ENCODE results near the gene DCUN1D4.

DCUN1D4 gene

GRCh38 chr4:51849430-51849829 is 6.5 kb downstream of the DCUN1D4 start:
- no peaks in the 10 kb centered on the region for H3K36me3 Mint-ChIP-seq
- H3K27me3 Mint-ChIP-seq, result no peaks in the 10 kb centered on the region
- H3K27ac Mint-ChIP-seq, result no peak overlapping the region
- H3K9me3 Mint-ChIP-seq, result no peaks in the 10 kb centered on the region
- no peak overlapping the region for H3K4me3 Mint-ChIP-seq
- peaks cover 77% of the 10 kb centered on the region for H3K4me1 Mint-ChIP-seq

DNA sequence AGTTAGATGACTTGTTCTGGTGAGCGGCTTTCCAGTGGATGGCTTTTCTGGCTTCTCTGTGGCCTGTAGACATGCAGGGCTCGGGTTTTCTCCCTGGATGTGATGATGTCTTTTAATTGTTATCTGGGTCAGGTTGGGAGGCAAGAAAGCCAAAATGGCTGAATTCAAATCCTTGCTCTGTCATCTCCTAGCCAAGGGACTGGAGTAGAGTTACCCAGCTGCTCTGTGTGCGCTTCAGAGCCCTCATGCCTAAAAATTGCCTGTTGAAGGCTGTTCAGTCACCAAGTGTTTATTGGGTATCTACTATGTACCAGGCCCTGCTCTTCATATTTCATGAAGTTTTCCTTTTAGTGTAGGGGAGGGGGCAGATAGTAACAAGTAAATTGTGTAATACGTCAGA is 7.3 kb downstream of the DCUN1D4 start:
- Mint-ChIP-seq H3K27ac (no peak overlapping the region), H3K4me3 (no peak overlapping the region), H3K9me3 (no peaks in the 10 kb centered on the region), H3K36me3 (peaks cover 1% of the 10 kb centered on the region), H3K4me1 (peaks cover 80% of the 10 kb centered on the region), H3K27me3 (no peaks in the 10 kb centered on the region)

DNA sequence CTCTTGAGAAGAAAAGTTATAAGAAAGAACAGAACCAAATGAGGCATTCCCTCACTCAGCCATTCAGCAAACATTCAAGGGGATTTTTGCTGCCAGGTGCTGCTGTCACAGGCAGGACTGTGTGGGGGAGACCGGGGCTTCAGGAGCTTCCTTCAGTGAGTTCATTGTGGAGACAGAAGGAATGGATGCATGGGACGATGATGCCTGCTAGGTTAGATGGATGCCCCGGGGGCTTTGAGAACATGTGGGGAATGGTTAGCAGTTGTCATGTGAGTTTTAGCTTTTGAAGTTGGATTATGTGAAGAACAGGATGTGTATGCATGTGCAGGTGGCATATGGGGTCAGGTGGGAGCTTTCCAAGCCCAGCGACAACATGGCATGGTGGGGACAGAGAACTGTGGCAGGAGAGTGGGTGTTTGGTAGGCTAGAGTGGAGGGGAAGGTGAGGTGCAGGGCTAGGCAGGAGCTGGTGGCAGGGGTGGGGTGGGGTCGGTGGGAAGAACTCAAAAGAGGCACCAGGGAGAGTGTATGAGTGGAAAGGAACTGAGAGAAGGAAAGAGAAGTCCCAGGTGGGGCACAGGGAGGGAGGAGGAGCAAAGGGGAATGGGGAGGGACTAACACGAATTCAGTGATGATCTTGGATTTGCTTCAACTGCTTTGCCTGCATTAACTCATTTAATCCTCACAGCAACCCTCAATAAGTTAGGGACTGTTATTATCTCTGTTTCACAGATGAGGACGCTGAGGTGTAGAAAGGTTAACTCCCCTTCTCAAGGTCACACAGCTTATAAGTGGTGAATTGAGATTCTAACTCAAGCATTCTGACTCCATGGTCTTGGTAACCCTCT is 8.4 kb downstream of the DCUN1D4 start:
- Mint-ChIP-seq H3K4me3 (no peak overlapping the region), H3K4me1 (peaks cover 78% of the 10 kb centered on the region), H3K9me3 (no peaks in the 10 kb centered on the region), H3K27me3 (no peaks in the 10 kb centered on the region), H3K27ac (peak overlapping the region; percentile 6), H3K36me3 (peaks cover 1% of the 10 kb centered on the region)

- H3K36me3 Mint-ChIP-seq, result peaks cover 1% of the 10 kb centered on the region
- no peak overlapping the region for H3K27ac Mint-ChIP-seq
- no peak overlapping the region for H3K4me3 Mint-ChIP-seq
- no peaks in the 10 kb centered on the region for H3K27me3 Mint-ChIP-seq
- H3K9me3 Mint-ChIP-seq, result no peaks in the 10 kb centered on the region
- peaks cover 79% of the 10 kb centered on the region for H3K4me1 Mint-ChIP-seq
These were observed 9.0 kb downstream of the DCUN1D4 start for GRCh38 chr4:51851937-51852290.

- H3K36me3 Mint-ChIP-seq, result peaks cover 7% of the 10 kb centered on the region
- H3K27me3 Mint-ChIP-seq, result no peaks in the 10 kb centered on the region
- no peak overlapping the region for H3K27ac Mint-ChIP-seq
- no peaks in the 10 kb centered on the region for H3K9me3 Mint-ChIP-seq
- H3K4me3 Mint-ChIP-seq, result no peak overlapping the region
- peaks cover 82% of the 10 kb centered on the region for H3K4me1 Mint-ChIP-seq
These were observed 10.2 kb downstream of the DCUN1D4 start for GRCh38 chr4:51853027-51853682.

DNA sequence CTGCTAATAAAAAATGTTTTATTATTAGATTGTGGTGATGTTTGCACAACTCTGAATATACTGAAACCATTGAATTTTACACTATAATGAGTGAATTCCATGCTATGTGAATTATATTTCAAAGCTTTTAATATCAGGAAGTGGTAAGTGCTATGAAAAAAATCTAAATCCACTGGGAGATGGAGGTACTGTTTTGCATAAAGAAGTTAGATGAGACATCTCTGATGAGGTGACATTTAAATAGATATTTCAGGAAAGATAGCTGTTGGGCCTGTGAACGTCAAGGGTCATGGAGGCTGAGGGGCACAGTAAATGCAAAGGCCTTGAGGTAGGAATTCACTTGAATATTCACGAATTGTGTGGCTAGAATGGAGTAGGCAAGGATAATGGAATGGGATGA is 12.3 kb downstream of the DCUN1D4 start:
- Mint-ChIP-seq H3K4me1 (peaks cover 75% of the 10 kb centered on the region), H3K36me3 (peaks cover 9% of the 10 kb centered on the region), H3K27me3 (no peaks in the 10 kb centered on the region), H3K27ac (no peak overlapping the region), H3K9me3 (no peaks in the 10 kb centered on the region), H3K4me3 (no peak overlapping the region)

DNA sequence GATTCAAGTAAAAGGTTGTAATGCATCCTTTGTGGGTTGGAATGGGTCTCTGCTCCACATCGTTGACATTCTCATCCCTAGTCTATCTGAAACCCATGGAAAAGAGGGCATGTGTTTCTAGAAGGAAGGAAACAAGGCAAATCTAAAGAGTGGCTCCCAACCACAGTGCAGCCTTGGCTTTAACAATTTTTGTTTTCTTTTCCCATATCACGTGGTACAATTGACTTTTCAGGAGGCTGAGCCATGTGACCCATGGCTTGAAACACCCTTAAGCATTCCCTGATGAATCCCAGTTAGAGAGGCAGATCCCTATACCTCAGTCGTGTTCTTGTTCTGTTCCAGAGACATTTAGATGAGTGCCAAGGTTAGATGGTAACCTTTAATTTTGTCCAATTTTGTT is 12.8 kb downstream of the DCUN1D4 start:
- peaks cover 9% of the 10 kb centered on the region for H3K36me3 Mint-ChIP-seq
- no peaks in the 10 kb centered on the region for H3K27me3 Mint-ChIP-seq
- no peaks in the 10 kb centered on the region for H3K9me3 Mint-ChIP-seq
- no peak overlapping the region for H3K4me3 Mint-ChIP-seq
- H3K27ac Mint-ChIP-seq, result no peak overlapping the region
- H3K4me1 Mint-ChIP-seq, result peaks cover 72% of the 10 kb centered on the region

- Mint-ChIP-seq H3K9me3 (no peaks in the 10 kb centered on the region), H3K4me1 (peaks cover 56% of the 10 kb centered on the region), H3K4me3 (no peak overlapping the region), H3K27me3 (no peaks in the 10 kb centered on the region), H3K36me3 (peaks cover 10% of the 10 kb centered on the region), H3K27ac (no peak overlapping the region)
These were observed 15.8 kb downstream of the DCUN1D4 start for GRCh38 chr4:51858605-51859202.

DNA sequence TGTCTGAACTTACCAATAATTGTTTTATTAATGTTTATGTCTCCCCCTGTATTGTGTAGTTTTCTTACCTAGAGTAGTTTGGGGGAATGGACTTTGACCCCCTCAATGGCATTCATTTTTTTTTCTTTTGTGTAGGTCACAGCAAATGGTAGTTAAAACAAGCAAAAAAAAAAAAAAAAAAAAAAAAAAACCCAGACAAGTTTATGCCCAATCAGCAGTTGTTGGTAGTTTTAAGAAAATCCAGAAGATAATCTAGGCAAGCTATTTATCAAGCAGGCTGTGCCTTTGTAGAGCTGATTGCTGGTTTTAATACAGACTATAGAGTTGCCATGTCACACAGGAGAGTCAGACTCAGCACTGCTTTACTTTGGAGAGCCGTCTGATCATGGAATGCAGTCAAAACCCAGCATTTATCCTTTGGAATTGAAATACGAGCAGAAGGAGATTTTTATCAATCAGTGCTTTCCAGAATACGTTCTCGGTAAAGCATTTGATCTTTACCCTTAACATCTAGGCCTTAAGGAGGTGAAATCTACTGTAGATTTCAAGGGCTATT is 16.6 kb downstream of the DCUN1D4 start:
- Mint-ChIP-seq H3K4me1 (peaks cover 52% of the 10 kb centered on the region), H3K27me3 (no peaks in the 10 kb centered on the region), H3K36me3 (peaks cover 13% of the 10 kb centered on the region), H3K27ac (no peak overlapping the region), H3K9me3 (no peaks in the 10 kb centered on the region), H3K4me3 (no peak overlapping the region)

GRCh38 chr4:51862199-51862598 is 19.2 kb downstream of the DCUN1D4 start:
- no peak overlapping the region for H3K27ac Mint-ChIP-seq
- peaks cover 30% of the 10 kb centered on the region for H3K4me1 Mint-ChIP-seq
- H3K4me3 Mint-ChIP-seq, result no peak overlapping the region
- H3K36me3 Mint-ChIP-seq, result peaks cover 19% of the 10 kb centered on the region
- no peaks in the 10 kb centered on the region for H3K27me3 Mint-ChIP-seq
- no peaks in the 10 kb centered on the region for H3K9me3 Mint-ChIP-seq

DNA sequence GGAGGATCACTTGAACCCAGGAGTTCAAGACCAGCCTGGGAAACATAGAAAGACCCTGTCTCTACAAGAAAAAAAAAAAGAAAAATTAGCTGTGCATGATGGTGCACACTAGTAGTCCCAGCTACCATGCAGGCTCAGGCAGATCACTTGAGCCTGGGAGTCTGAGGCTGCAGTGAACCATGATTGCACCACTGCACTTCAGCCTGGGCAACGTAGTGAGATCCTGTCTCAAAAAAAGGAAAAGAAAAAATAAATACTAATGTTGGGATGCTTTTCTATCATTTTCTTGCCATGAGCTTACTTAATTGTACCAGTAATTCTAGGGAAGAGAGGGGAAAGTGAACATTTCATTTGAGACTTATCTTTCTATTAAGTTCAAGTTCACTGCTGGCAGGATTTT is 19.8 kb downstream of the DCUN1D4 start:
- H3K27me3 Mint-ChIP-seq, result no peaks in the 10 kb centered on the region
- H3K36me3 Mint-ChIP-seq, result peaks cover 17% of the 10 kb centered on the region
- no peak overlapping the region for H3K4me3 Mint-ChIP-seq
- no peaks in the 10 kb centered on the region for H3K9me3 Mint-ChIP-seq
- H3K4me1 Mint-ChIP-seq, result peaks cover 24% of the 10 kb centered on the region
- H3K27ac Mint-ChIP-seq, result no peak overlapping the region

GRCh38 chr4:51865717-51866116 is 22.8 kb downstream of the DCUN1D4 start:
- peaks cover 11% of the 10 kb centered on the region for H3K4me1 Mint-ChIP-seq
- H3K27me3 Mint-ChIP-seq, result no peaks in the 10 kb centered on the region
- peaks cover 16% of the 10 kb centered on the region for H3K36me3 Mint-ChIP-seq
- H3K4me3 Mint-ChIP-seq, result no peak overlapping the region
- H3K27ac Mint-ChIP-seq, result no peak overlapping the region
- no peaks in the 10 kb centered on the region for H3K9me3 Mint-ChIP-seq

- Mint-ChIP-seq H3K36me3 (peaks cover 22% of the 10 kb centered on the region), H3K9me3 (no peaks in the 10 kb centered on the region), H3K4me1 (peaks cover 4% of the 10 kb centered on the region), H3K27ac (no peak overlapping the region), H3K4me3 (no peak overlapping the region), H3K27me3 (no peaks in the 10 kb centered on the region)
These were observed 23.9 kb downstream of the DCUN1D4 start for GRCh38 chr4:51866835-51867234.

GRCh38 chr4:51867689-51868448 is 24.9 kb downstream of the DCUN1D4 start:
- Mint-ChIP-seq H3K4me1 (no peaks in the 10 kb centered on the region), H3K27me3 (no peaks in the 10 kb centered on the region), H3K4me3 (no peak overlapping the region), H3K9me3 (no peaks in the 10 kb centered on the region), H3K36me3 (peaks cover 28% of the 10 kb centered on the region), H3K27ac (no peak overlapping the region)

- no peak overlapping the region for H3K4me3 Mint-ChIP-seq
- H3K27me3 Mint-ChIP-seq, result no peaks in the 10 kb centered on the region
- no peaks in the 10 kb centered on the region for H3K4me1 Mint-ChIP-seq
- no peaks in the 10 kb centered on the region for H3K9me3 Mint-ChIP-seq
- peaks cover 32% of the 10 kb centered on the region for H3K36me3 Mint-ChIP-seq
- H3K27ac Mint-ChIP-seq, result no peak overlapping the region
These were observed 25.5 kb downstream of the DCUN1D4 start for GRCh38 chr4:51868449-51868847.
